OCI-LY7 (cell line): Measurements from ENCODE around the gene DCAF7. TPM values are rescaled to one million over a fixed set of nuclear protein-coding genes. Genes with fewer than 3 reads are reported as not detected.

Source experiments
- BruUV-seq: library from RNA; stranded (reverse); fragments of 400-500 nt; replicated peaks from 2 replicates; lab custom pipeline; 2021; lab: Mats Ljungman, UMichigan
- CTCF ChIA-PET: fragments of 300-600 bp; sonication (Branson Sonifier 250); formaldehyde crosslinking; loops from one replicate; lab custom pipeline; 2022; ENCODE audit warnings: antibody characterized with exemption; ENCODE audit not compliant: unreplicated experiment; lab: Charles Lee
- POLR2A ChIA-PET: fragments of 300-600 bp; sonication (Branson Sonifier 250); formaldehyde crosslinking; loops from one replicate; lab custom pipeline; 2022; ENCODE audit warnings: antibody characterized with exemption; lab: Charles Lee
- DNase-seq: peaks from one replicate; pipeline ENCODE4 v3.0.0-alpha.2; 2015; ENCODE audit warnings: low spot score
- H2AFZ ChIP-seq: fragments of 200-600 bp; sonication (generic), shearing (Covaris generic); 2 replicates; pipeline ENCODE4 v1.6.1; 2014; ENCODE audit warnings: mild to moderate bottlenecking, antibody characterized with exemption, low read length, moderate library complexity
- H3K27ac ChIP-seq: fragments of 200-600 bp; sonication (generic); 2 replicates; pipeline ENCODE4 v1.5.1; 2014; ENCODE audit warnings: mixed run types, low read depth, mild to moderate bottlenecking, moderate library complexity, low read length, inconsistent platforms; ENCODE audit not compliant: poor library complexity, severe bottlenecking
- H3K36me3 ChIP-seq: fragments of 200-600 bp; sonication (generic); 2 replicates; pipeline ENCODE4 v1.6.1; 2014; ENCODE audit warnings: mild to moderate bottlenecking, antibody characterized with exemption, low read length, moderate library complexity, mixed read lengths; ENCODE audit not compliant: insufficient read depth
- H3K4me1 ChIP-seq: fragments of 200-600 bp; sonication (generic); 2 replicates; pipeline ENCODE4 v1.5.1; 2014; ENCODE audit warnings: mild to moderate bottlenecking, low read length; ENCODE audit not compliant: insufficient read depth, poor library complexity, severe bottlenecking
- H3K4me2 ChIP-seq: fragments of 200-600 bp; sonication (generic); 2 replicates; pipeline ENCODE4 v1.6.1; 2014; ENCODE audit warnings: mild to moderate bottlenecking, low read length
- H3K4me3 ChIP-seq: fragments of 200-600 bp; sonication (generic); 2 replicates; pipeline ENCODE4 v1.5.1; 2014; ENCODE audit warnings: mild to moderate bottlenecking, low read depth, low read length; ENCODE audit not compliant: poor library complexity, severe bottlenecking
- H3K79me2 ChIP-seq: fragments of 200-600 bp; sonication (generic); 2 replicates; pipeline ENCODE4 v1.6.1; 2016; ENCODE audit warnings: low read depth, mild to moderate bottlenecking, low read length, moderate library complexity, mixed read lengths; ENCODE audit not compliant: insufficient read depth
- H3K9me2 ChIP-seq: fragments of 200-600 bp; sonication (generic); 2 replicates; pipeline ENCODE4 v1.6.1; 2016; ENCODE audit warnings: mild to moderate bottlenecking, low read length, mixed read lengths; ENCODE audit not compliant: insufficient read depth
- H3K9me3 ChIP-seq: fragments of 200-600 bp; sonication (generic); 2 replicates; pipeline ENCODE4 v1.6.1; 2014; ENCODE audit warnings: mild to moderate bottlenecking, mixed run types, low read length, mixed read lengths
- H4K20me1 ChIP-seq: fragments of 200-600 bp; sonication (generic); 2 replicates; pipeline ENCODE4 v1.6.1; 2014; ENCODE audit warnings: mild to moderate bottlenecking, antibody characterized with exemption, low read length, moderate library complexity, mixed read lengths; ENCODE audit not compliant: insufficient read depth
- CTCF ChIP-seq: fragments of 200-600 bp; sonication (generic); conservative IDR thresholded peaks from 2 replicates; pipeline ENCODE4 v1.5.1; 2014; ENCODE audit warnings: mild to moderate bottlenecking, antibody characterized with exemption, low read length, moderate library complexity, mixed read lengths
- EZH2phosphoT487 ChIP-seq: fragments of 200-600 bp; sonication (generic); IDR thresholded peaks from 2 replicates; pipeline ENCODE4 v1.6.1; 2018; ENCODE audit warnings: low read depth, borderline replicate concordance, mild to moderate bottlenecking, mixed run types, antibody characterized with exemption, low read length, moderate library complexity, mixed read lengths
- intact Hi-C: fragments of 100-400 bp; cut with micrococcal nuclease; formaldehyde crosslinking; loops from one replicate; pipeline ENCODE4 v1.10.0; 2022; ENCODE audit not compliant: unreplicated experiment
- total RNA-seq, 2 experiments: library from RNA; depleted of rRNA in 1 of 2; stranded (reverse); fragments of >200 nt in 1 of 2; shearing (Covaris generic) in 1 of 2; gene quantifications; 2 replicates each; pipeline ENCODE4 v1.2.3, GENCODE V29; 2014 to 2022

The DCAF7 gene
- total RNA-seq, 2 experiments from 2014 or later: 46.4 to 121 TPM

DNA sequence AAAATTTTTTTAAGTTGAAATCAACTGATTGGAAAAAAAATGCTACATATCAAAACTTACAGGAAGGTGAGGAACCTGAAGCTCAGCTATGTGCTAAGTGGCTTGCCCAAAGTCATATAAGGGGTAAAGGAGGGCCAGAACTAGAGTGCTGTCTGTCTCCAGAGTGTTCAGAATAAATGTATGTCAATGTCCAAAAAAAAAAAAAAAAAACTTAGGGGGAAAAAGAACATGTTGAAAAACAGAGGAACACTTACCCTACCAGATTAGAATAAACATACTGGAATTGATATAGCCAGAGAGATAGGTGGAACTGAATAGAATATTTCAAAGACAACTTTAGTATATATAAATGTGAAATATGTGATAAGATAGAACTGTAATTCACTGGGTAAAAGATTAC is 11.5 kb downstream of the DCAF7 start:
- Histone ChIP-seq H3K4me3 (no peak overlapping the region), H3K27ac (no peak overlapping the region), H3K79me2 (peaks cover 89% of the 10 kb centered on the region), H2AFZ (no peak overlapping the region), H3K9me2 (no peaks in the 10 kb centered on the region), H3K4me2 (no peak overlapping the region), H3K36me3 (peaks cover 23% of the 10 kb centered on the region), H4K20me1 (peaks cover 10% of the 10 kb centered on the region; the same call in 1 of the 2 replicates), H3K4me1 (no peaks in the 10 kb centered on the region), H3K9me3 (no peaks in the 10 kb centered on the region)
- CTCF ChIA-PET: no interaction called here
- intact Hi-C loops: no loop called here
- POLR2A ChIA-PET: interaction anchor here (0.6 to 1.7 kb wide), 2 partner anchors 10 to 130 kb away, joined by 3 to 4 read pairs; no protein-coding TSS in a partner anchor
- no peak for DNase-seq
- BruUV-seq: no TSS peak
- TF ChIP-seq EZH2phosphoT487 (no peak), CTCF (no peak)

GRCh38 chr17:63563339-63563738 is 13.1 kb downstream of the DCAF7 start:
- no peaks in the 10 kb centered on the region for H3K9me3 ChIP-seq
- no peaks in the 10 kb centered on the region for H3K9me2 ChIP-seq
- no peak overlapping the region for H2AFZ ChIP-seq
- ChIA-PET POLR2A (interaction anchor here (1.7 kb wide), 1 partner anchor 11 kb away, joined by 4 read pairs; no protein-coding TSS in a partner anchor), CTCF (no interaction called here)
- peaks cover 10% of the 10 kb centered on the region; the same call in 1 of the 2 replicates for H4K20me1 ChIP-seq
- intact Hi-C loops: no loop called here
- H3K27ac ChIP-seq: no peak overlapping the region
- H3K36me3 ChIP-seq: 0 out of 2 replicates have a peak, but pooled peaks cover 9% of the 10 kb centered on the region
- BruUV-seq: no TSS peak
- no peak overlapping the region for H3K4me2 ChIP-seq
- H3K4me3 ChIP-seq: no peak overlapping the region
- TF ChIP-seq EZH2phosphoT487 (no peak), CTCF (no peak)
- H3K4me1 ChIP-seq: no peaks in the 10 kb centered on the region
- H3K79me2 ChIP-seq: peaks cover 85% of the 10 kb centered on the region
- no peak for DNase-seq

DNA sequence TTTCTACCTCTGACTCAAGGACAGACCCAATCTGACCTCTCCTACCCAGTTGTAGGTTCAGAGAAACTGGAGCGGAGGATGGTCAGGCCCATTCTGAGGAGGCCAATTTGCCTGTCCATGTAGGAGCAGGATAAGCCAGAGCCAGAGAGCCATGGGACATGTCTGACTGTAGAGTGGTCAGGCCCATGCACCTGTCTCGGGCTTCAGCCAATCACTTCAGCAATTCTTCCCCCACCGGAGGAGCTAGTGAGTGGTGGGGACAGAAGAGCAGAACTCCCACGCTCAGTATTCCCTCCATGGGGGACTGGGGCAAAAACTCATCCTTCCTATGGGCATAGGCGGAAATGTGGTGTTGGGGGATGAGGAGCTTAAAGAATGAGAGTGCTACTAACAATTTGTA is 14.3 kb downstream of the DCAF7 start:
- BruUV-seq: no TSS peak
- peaks cover 21% of the 10 kb centered on the region for H3K36me3 ChIP-seq
- H4K20me1 ChIP-seq: peaks cover 10% of the 10 kb centered on the region; the same call in 1 of the 2 replicates
- CTCF ChIA-PET: no interaction called here
- H3K9me2 ChIP-seq: no peaks in the 10 kb centered on the region
- H3K79me2 ChIP-seq: peaks cover 86% of the 10 kb centered on the region
- H2AFZ ChIP-seq: no peak overlapping the region
- intact Hi-C loops: no loop called here
- H3K4me1 ChIP-seq: no peaks in the 10 kb centered on the region
- no peak overlapping the region for H3K27ac ChIP-seq
- no peak for DNase-seq
- no peak overlapping the region for H3K4me2 ChIP-seq
- POLR2A ChIA-PET: no interaction called here
- no peaks in the 10 kb centered on the region for H3K9me3 ChIP-seq
- TF ChIP-seq CTCF (no peak), EZH2phosphoT487 (no peak)
- H3K4me3 ChIP-seq: no peak overlapping the region
